ENCODE results near the gene PRDM16.

Gene PRDM16

GRCh38 chr1:3233031-3233430 is 164.0 kb downstream of the PRDM16 start:
- no peak for TF ChIP-seq CTCF (conservative IDR thresholded peaks at IDR 0.05; ENCODE audit: low read depth, low read length)
- H3K4me3 ChIP-seq (ENCODE audit: low read depth, low read length) = no peak overlapping the region
- DNase-seq (ENCODE audit: low read depth) = no peak

- no peak for TF ChIP-seq CTCF (conservative IDR thresholded peaks at IDR 0.05; ENCODE audit: low read depth, low read length)
- H3K4me3 ChIP-seq (ENCODE audit: low read depth, low read length) = no peak overlapping the region
- DNase-seq (ENCODE audit: low read depth) = no peak
Measured at GRCh38 chr1:3233551-3233950, 164.5 kb downstream of the PRDM16 start.

GRCh38 chr1:3234281-3234680 is 165.3 kb downstream of the PRDM16 start:
- H3K4me3 ChIP-seq (ENCODE audit: low read depth, low read length) = no peak overlapping the region
- TF ChIP-seq CTCF (conservative IDR thresholded peaks at IDR 0.05; ENCODE audit: low read depth, low read length) = no peak
- DNase-seq (ENCODE audit: low read depth) = no peak

DNA sequence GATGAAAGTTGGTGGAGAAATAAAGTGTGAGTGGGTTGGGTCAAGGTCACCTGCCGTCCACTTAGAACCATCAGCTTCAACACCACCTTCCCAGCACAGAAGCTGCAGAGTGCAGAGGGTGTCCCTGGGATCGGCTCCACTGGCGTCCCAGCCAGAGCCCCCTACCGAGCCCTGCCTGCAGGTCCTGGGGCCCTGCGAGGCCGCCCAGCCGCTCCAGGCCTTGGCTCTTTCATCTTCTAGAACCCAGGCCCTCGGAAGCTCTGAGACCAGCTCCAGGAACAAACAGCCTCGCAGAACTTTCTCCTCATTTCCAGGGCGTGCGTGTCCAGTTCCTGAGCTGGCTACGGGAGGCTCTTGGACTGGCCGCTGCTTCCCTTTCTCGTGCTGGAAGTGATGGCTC is 166.0 kb downstream of the PRDM16 start:
- DNase-seq (ENCODE audit: low read depth) = no peak
- no peak for TF ChIP-seq CTCF (conservative IDR thresholded peaks at IDR 0.05; ENCODE audit: low read depth, low read length)
- H3K4me3 ChIP-seq (ENCODE audit: low read depth, low read length) = no peak overlapping the region

DNA sequence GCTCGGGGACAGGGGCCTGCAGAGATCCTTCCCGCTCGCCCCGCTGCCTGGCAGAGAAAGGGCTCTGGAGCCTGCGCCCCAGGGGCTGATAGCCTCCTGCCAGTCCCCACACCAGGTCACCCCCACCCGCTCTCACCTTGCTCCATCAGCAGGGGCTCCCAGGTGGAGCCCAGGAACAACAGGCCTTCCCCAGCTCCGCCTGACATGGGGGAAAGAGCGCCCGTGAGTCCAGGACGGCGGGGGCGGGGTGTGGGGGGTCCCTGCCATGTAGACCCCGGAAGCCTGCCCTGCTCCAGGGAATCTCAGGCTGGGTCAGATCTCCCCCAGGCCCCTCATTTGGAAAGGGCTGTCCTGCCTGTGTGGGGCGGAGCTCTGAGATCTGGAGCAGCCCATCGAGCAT is 166.5 kb downstream of the PRDM16 start:
- no peak overlapping the region for H3K4me3 ChIP-seq (ENCODE audit: low read depth, low read length)
- no peak for TF ChIP-seq CTCF (conservative IDR thresholded peaks at IDR 0.05; ENCODE audit: low read depth, low read length)

GRCh38 chr1:3236361-3236760 is 167.4 kb downstream of the PRDM16 start:
- no peak for DNase-seq (ENCODE audit: low read depth)
- TF ChIP-seq CTCF (conservative IDR thresholded peaks at IDR 0.05; ENCODE audit: low read depth, low read length) = no peak
- no peak overlapping the region for H3K4me3 ChIP-seq (ENCODE audit: low read depth, low read length)

More for the DNA sequence above, 166.5 kb downstream of the PRDM16 start:
- DNase-seq (ENCODE audit: low read depth) = no peak

DNA sequence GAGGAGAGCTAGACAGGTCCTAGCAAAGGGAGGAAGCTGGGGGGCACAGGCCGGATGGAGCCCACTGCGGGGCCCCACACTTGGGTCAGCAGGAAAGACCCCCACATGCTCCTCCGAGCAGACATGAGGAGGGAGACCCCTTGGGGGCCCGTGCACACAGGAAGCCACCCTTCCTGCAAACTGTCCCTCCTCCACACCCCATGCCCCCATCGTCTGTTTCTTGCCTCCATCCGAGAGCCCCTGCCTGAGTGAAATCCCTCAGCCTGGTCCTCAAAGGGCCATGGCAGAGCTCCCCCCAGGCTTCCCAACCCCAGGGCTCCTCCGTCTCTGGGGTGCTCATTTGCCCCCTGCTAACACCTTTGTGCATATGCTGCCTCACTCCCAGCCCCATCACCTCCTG is 168.0 kb downstream of the PRDM16 start:
- H3K4me3 ChIP-seq (ENCODE audit: low read depth, low read length) = no peak overlapping the region
- DNase-seq (ENCODE audit: low read depth) = no peak
- no peak for TF ChIP-seq CTCF (conservative IDR thresholded peaks at IDR 0.05; ENCODE audit: low read depth, low read length)

Data from choroid plexus epithelial cell (primary cell).